HG03520 (cell line): ENCODE data around the gene SCAPER.
"Not testable (repeated sequence)": the region's sequence is repeated elsewhere in the genome, so short reads cannot be mapped to it uniquely, and the experiment has no call there.

Experiments used
- ATAC-seq: cut with Tn5 transposase; IDR thresholded peaks from one replicate; pipeline ENCODE4 v1.9.1; 2021; ENCODE audit warnings: mild to moderate bottlenecking, moderate library complexity; ENCODE audit not compliant: unreplicated experiment

Gene SCAPER

DNA sequence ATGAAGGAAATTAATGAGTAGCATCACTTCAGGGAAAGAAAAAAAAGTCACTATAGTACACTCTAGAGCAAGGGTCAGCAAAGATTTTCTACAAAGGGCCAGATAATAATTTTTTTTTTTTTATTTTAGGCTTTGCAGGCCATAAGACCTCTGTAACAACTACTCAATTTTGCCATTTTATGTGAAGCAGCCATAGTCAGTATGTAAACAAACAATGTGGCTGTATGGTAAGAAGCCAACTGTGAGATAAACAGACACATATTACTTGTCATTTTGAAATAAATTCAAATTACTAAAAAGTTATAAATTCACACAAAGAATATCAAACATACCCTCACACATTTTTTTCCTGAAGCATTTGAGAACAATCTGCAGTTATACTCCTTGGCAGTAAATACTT is 40.6 kb downstream of the SCAPER start:
- ATAC-seq = no peak

DNA sequence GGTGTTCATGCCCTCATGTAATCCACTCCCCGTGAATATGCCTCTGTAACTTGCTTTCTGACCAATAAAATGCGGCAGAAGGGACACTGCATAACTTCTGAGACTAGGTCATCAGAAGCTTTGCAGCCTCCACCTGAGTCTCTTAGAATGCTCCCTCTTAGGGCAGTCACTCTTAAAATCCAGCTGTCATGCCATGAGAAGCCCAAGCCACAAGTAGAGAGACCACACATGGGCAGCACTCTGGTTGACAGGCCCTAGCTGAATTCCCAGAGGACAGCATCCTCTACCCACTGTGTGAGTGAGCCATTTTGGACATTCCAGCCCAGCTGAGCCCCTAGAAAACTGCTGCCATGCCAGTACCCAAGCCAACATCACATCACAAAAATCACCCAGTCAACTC is 41.4 kb downstream of the SCAPER start:
- no peak for ATAC-seq

DNA sequence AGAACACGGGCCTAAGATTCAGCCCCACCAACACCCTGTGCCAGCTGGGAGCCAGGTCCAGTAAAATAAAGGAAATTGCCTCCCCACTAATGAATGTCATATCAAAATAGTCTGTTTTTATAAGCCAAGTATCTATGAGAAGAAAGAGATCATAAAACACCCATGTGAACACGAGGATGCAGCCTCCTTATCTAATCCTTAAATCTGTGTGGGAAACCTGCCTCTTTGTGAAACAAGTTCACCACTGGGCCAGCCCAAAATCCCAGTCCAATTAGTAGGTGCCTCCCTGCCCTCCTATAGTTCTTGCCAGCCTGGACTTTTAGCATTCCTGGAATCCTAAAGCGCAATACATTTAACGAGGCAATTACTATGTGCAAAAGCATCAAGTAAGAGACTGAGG is 42.0 kb downstream of the SCAPER start:
- ATAC-seq = no peak

DNA sequence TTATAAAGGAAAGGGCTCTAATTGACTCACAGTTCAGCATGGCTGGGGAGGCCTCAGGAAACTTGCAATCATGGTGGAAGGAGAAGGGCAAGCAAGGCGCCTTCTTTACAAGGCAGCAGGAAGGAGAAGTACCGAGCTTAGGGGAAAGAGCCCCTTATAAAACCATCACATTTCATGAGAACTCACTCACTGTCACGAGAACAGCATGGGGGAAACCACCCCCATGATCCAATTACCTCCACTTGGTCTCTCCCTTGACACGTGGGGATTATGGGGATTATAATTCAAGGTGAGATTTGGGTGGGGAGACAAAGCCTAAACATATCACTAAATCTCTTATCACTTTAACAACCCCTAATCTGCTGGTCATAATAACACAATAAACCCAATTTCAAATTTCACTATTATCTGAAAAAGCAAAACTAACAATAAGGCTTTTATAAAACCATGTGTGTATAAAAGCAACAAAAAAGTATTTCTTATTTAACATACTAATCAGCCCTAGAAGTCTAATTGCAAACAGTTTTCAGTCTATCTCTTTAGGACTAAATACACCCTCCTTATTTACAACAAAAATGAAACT is 43.2 kb downstream of the SCAPER start:
- ATAC-seq = no peak

DNA sequence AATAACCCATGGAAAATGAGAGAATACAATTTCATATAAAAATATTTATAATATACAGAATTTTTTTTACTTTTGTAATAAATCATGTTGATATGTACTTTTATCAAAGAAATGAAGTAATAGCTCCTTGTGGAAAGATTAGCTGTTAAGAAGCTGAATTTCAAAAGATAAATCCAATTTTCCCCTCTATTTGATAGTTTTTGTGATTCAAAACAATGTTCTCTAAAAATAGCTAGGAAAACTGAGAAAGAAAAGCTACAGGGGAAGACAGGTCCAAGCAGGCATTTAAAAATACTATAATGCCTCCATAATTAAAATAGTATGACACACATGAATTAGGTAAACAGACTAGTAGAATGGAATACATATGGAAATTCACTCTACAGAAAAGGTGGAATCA is 44.9 kb downstream of the SCAPER start:
- ATAC-seq = no peak

DNA sequence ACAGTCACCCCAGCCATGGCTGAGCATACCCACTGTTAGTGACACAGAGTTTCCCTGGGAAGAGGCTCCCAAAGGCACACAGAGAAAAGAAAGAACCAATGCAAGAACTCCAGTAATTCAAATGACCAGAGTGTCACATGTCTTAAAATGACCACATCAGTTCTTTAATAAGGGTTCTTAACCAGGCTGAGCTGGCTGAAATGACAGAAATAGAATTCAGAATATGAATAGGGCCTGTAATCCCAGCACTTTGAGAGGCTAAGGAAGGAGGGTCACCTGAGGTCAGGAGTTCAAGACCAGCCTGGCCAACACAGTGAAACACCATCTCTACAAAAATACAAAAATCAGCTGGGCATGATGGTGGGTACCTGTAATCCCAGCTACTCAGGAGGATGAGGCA is 54.8 kb downstream of the SCAPER start:
- not testable (repeated sequence) for ATAC-seq

DNA sequence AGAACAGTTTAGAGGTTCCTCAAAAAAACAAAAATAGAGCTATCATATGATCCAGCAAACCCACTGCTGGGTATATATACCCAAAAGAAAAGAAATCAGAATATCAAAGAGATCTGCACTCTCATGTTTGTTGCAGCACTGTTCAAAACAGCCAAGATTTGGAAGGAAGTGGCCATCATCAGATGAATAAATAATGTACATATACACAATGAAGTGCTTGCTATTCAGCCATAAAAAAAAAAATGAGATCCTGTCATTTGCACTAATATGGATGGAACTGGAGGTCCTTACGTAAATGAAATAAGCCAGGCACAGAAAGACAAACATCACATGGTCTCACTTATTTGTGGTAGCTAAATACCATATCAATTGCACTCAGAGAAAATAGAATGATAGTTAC is 58.4 kb downstream of the SCAPER start:
- no peak for ATAC-seq

DNA sequence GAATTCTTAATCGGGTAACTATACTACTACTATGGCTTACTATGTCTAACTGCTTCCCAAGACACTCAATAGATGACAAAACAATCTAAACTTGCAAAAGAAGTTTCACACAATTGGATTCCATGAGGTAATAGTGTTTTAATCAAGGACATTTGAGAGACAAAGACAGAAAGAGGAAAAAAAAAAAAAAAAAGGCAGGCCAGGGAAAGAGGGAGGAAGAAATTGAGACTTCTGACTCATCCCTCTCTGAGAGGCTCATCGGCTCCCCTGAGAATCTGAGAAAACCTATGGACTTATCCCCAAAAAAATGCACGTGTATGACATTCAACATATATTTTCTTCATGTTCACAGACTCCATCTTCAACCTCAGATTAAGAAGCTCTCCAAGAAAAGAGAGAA is 61.0 kb downstream of the SCAPER start:
- no peak for ATAC-seq

DNA sequence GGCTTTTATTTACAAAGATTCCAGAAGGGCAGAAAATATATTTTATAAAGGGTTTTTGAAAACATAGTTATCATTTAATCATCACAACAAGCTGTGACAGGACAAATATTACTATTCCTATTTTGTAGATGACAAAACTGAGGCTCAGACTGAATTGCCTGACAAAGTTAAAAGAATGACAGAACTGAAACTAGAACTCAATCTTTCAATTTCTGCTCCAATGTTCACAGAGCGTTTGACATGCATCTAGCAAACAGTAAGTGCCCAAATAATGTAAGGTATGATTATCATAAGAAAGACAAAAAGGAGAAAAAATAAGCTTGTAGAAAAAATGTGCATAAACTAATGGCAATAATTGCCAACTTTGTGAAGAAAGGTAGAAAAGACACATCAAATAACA is 61.9 kb downstream of the SCAPER start:
- no peak for ATAC-seq

DNA sequence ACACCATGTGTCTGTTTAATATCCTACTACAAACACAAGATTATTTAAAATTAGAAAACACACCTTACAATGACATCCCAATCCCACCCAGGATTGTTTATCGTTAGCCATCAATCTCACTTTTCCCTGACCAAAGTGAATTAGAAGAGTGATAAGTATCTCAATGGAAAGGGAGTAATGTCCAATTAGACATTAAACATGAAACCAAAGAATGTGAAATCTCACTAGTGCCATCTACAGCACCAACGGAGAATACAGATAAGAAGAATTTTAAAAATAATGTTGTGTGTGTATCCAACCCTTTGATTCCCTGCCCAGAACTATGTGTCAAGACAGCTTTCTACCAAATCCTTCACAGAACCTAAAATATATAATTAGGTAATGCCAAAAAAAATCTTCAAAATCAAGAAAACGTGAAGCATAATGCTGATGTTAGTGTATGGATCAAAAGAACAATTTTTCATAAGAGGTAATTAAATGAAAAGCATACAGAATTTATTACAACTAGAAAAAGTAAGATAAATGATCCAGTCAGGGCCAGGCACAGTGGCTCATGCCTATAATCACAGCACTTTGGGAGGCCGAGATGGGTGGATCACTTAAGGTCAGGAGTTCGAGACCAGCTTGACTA is 64.2 kb downstream of the SCAPER start:
- ATAC-seq = no peak

DNA sequence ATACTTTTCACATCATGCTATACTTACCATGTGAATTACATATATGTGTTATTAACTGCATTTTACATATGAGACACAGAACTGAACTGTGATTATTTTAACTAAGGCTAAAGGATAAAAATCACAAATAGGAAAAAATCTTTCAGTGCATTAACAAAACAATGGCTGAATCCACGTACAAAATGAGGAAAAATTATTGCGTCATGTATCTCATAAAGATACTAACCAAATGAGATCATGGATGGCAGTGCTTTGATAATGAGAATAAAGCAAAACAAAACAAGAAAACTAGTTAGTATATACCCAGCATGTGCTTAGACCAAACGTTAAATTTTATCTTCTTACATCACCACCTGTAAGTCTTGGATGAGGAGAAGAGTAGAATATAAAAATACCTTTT is 66.0 kb downstream of the SCAPER start:
- ATAC-seq = no peak

DNA sequence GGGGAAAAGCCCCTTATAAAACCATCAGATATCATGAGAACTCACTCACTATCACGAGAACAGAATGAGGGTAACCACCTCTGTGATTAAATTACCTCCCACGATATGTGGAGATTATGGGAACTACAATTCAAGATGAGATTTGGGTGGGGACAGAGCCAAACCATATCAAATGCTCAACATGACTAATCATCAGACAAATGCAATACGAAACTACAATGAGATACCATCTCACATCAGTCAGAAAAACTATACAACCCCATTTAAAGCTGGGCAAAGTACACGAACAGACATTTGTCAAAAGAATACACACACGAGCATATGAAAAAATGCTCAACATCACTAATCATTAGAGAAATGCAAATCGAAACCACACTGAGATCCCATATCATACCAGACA is 67.7 kb downstream of the SCAPER start:
- ATAC-seq = no peak

DNA sequence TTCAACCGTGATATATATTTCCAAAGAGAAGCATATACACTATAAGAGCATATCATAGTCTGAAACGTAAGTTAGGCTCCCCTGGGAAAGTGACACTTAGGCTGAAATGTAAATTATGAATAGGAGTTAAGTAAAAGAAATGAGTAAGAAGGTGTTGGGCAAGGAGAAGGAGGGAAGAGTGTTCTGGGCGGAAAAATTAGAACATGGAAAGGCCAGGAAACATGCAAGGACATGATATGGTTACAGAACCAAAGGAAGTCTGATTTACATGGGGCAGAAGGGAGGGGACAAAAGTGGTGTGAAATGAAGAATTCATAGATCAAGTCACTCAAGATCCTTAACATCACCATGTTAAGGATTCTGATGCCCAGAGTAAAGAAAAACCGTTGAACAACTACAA is 75.2 kb downstream of the SCAPER start:
- ATAC-seq = no peak

DNA sequence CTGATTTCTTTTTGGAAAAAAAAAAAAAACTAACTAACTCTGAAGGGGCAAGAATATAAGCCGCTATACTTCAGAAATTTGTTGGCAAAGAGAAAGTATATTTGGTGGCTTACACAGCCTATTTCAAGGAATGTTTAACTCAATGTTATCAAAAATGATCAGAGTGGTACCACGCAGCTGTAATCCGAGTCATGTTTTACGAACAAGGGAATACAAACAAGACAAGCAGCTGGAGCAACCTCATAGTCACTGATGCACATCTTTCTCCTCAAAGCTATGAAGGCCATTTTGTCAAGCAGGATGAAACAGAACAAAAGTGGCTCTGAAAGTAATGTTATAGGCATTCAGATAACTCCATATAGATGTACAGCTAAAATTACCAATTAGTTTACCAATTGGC is 81.2 kb downstream of the SCAPER start:
- ATAC-seq = no peak

DNA sequence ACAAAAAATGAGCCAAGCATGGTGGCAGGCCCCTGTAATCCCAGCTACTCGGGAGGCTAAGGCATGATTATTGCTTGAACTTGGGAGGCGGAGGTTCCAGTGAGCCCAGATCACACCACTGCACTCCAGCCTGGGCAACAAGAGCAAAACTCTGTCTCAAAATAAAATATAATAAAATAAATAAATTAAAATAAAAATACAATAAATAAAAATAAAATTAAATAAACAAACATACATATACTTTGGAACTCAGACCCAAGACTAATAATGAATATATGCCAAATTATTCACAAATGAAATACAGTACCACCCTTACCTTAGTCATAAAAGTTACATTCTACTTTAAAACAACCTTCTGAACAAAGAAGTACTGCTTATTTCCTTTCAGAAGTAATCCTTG is 81.8 kb downstream of the SCAPER start:
- ATAC-seq = no peak

DNA sequence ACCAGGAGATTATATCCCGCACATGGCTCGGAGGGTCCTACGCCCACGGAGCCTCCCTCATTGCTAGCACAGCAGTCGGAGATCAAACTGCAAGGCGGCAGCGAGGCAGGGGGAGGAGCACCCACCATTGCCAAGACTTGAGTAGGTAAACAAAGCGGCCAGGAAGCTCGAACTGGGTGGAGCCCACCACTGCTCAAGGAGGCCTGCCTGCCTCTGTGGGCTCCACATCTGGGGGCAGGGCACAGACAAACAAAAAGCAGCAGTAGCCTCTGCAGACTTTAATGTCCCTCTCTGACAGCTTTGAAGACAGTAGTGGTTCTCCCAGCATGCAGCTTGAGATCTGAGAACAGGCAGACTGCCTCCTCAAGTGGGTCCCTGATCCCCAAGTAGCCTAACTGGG is 86.2 kb downstream of the SCAPER start:
- ATAC-seq = not testable (repeated sequence)

DNA sequence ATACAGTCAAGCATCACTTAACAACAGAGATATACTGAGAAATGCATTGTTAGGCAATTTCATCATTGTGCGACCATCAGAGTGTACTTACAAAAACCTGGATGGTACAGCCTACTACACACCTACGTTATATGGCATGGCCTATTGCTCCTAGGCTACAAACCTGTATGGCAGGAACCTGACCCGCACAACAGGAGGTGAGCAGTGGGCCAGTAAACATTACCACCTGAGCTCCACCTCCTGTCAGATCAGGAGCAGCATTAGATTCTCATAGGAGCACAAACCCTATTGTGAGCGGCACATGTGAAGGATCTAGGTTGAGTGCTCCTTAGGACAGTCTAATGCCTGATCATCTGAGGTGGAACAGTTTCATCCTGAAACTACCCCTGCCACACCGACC is 89.7 kb downstream of the SCAPER start:
- ATAC-seq = no peak

DNA sequence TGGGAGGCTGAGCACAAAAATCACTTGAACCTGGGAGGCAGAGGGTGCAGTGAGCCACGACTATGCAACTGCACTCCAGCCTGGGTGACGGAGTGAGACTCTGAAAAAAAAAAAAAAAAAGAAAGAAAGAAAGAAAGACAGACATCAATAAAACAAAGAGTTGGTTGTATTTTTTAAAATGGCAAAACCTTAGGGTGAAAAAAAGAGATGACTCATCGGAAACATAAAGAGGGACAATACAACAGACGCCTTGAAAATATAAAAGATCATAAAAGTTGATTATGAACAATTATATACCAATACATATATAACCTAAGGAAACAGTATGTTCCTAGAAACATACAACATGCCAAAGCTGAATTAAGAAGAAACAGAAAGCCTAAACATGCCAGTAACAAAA is 92.8 kb downstream of the SCAPER start:
- no peak for ATAC-seq

DNA sequence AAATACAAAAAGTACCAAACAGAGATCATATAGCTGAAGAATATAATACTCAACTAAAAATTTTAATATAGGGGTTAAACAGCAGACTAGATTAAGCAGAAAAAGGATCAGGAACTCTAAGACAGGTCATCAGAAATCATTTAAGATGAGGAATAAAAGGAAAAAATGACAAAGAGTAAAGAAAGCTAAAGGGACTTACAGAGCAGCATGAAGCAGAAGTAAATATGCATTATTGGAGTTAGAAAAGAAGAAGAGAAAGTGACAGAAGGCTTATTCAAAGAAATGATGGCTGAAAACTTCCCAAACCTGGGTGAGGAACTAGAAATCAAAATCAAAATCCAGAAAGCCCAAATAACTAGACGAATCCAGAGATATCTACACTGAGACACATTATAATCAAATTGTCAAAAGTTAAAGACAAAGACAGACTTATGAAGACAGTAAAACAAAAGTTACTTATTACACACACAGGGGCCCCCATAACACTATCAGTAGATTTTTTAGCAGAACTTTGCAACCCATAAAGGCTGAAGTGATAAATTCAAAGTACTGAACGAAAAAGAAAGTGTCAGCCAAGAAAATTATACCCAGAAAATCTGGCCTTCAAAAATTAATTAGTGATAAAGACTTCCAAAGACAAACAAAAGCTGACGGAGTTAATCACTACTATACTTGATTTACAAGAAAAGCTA is 95.6 kb downstream of the SCAPER start:
- no peak for ATAC-seq

DNA sequence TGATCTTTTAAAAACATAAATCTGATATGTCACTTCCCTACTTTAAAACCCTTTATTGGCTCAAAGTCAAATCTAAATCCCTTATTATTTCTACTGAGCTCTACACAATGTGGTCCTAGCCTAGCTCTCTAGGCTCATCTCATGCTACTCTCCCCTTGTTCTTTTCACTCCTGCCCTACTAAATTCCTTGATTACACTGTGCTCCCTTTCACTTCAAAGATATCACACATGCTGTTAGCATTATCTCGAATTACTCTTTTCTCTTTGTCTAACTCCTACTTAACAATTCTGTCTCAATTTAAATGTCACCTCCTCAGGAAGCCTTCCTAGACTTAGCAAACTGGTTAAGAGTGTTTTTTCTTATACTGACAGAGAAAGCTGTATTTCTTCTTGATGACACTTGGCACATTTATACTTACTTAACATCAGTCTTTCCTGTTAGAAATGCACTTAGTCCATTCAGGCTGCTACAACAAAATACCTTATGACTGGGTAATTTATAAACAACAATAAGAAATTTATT is 102.0 kb downstream of the SCAPER start:
- no peak for ATAC-seq

DNA sequence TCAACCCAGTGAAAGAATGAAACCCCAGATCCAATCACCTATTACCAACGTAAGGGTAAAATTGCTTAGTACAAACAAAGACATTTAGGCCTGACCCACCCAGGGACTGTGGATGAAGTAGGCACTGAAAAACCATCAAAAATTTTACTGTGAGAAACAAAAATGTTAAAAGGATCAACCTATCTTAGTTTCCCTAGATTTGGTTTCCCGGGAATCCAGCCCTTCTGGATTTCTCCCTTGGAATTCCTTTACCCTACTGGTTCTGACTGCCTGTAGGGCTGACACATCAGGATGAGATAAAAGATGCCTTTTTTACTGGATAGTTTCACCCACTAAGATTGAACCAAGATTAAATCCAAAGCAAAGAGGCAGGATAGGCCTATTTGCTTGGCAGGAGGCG is 102.7 kb downstream of the SCAPER start:
- ATAC-seq = no peak

DNA sequence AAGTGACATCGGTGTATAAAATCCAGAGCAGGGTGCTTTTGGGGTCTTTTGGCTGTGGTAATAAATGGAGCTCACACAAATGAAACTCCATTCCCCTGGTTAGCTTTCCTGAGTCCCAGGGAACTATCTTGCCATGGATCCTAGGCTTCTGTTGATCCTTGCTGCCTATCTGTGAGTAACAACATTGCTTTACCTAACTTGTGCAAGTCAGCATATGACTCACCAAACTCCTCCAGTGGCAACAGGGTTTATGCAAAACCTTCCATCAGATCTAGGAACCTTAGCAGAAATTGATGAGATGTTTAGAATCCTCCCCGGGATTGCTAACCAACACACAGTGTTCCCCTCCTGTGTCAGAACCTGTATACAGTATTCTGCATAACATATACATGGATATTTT is 105.4 kb downstream of the SCAPER start:
- no peak for ATAC-seq
